Activated T-cell treated with anti-CD3 and anti-CD28 coated beads, Interleukin-2, amount 50 U/mL, for 1 hour (primary cell): ENCODE measurements around the gene CCER1.

Source experiments
- DNase-seq: peaks from one replicate; pipeline ENCODE4 v3.0.0-alpha.2; 2020

The CCER1 gene

DNA sequence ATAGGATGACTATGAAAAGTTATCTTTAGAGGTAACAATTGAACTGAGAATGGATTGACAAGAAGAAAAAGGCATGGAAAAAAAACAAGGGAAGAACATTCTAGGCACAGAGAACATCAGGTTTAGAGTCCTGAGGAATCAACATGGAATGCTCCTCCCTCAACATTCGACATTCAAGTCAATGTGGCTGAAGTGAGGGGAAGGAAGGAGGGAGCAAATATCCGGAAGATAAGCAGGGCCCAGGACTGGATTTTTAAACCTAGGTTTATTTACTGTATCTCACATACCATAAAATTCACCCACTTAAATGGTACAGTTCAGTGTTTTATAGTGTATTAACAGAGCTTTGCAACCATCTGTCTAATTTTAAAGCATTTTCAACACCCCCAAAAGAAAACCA lies 9.6 kb upstream of the CCER1 start:
- DNase-seq, result no peak

- no peak for DNase-seq
These were observed 9.0 kb upstream of the CCER1 start for GRCh38 chr12:90963946-90964345.

GRCh38 chr12:90961154-90961553 lies 6.2 kb upstream of the CCER1 start:
- no peak for DNase-seq

GRCh38 chr12:90959538-90960139 lies 4.7 kb upstream of the CCER1 start:
- DNase-seq, result no peak

DNA sequence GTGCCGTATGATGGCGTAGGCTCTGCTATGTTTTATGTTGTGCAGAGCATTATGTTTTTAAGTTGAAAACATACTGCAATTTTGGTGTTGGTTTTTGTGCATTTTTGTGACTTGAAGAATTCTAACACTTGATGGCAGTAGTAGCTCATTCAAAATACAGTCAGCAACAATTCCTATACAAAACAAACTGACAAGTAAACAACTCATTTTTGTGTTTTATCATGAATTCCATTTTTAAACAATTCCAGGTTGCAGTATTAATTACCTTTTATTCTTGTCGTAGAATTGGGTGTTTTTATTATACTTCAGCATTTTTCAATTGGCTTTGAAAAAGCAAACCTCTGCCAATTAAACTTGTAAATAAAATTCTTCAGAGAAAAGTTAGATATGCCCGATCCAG lies 4.1 kb upstream of the CCER1 start:
- no peak for DNase-seq

- no peak for DNase-seq
These were observed 3.4 kb upstream of the CCER1 start for GRCh38 chr12:90958347-90958746.

- DNase-seq, result no peak
These were observed 548 bp downstream of the CCER1 start for GRCh38 chr12:90954428-90954827.

GRCh38 chr12:90953956-90954421 lies 987 bp downstream of the CCER1 start:
- DNase-seq, result no peak

- no peak for DNase-seq
These were observed 3.4 kb downstream of the CCER1 start for GRCh38 chr12:90951432-90952105.

DNA sequence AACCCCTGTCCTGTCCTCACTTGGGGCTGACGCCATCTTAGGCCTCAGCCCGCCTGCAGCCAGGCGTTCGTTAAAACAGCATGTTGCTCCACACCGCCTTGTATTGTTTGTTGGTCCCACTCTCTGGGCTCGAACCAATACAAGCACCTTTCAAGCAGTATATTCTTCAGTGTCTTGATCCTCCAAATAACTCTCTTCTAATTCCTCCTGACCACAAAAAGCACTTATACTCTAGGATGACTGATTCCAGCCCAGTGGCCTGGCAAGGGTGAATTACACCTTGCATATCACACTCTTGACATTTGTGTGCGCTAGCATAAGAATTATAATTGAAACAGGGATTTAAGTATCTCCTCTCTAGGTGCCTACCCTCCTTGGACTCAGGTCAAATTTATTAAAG lies 7.1 kb downstream of the CCER1 start:
- no peak for DNase-seq

GRCh38 chr12:90945070-90945649 lies 9.8 kb downstream of the CCER1 start:
- DNase-seq, result no peak

DNA sequence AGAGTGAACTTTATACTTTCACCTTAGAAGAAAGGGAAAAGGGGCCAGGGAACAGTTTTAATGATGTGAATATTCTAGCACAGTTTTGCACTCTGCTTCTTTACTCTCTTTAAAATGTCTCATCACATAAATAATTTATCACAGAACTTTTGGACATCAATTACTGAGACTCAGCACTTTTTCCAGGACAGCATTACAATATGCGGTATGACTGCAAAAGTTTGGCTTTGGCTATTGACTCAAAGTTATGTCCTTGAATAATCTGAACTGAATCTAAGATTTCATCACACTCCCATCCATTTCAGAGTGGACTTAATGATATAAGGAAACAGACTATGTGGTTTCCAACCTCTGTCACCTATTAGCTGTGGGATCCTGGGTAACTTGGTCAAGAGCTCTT lies 11.7 kb downstream of the CCER1 start:
- DNase-seq, result no peak

GRCh38 chr12:90940872-90941499 lies 14.0 kb downstream of the CCER1 start:
- no peak for DNase-seq

DNA sequence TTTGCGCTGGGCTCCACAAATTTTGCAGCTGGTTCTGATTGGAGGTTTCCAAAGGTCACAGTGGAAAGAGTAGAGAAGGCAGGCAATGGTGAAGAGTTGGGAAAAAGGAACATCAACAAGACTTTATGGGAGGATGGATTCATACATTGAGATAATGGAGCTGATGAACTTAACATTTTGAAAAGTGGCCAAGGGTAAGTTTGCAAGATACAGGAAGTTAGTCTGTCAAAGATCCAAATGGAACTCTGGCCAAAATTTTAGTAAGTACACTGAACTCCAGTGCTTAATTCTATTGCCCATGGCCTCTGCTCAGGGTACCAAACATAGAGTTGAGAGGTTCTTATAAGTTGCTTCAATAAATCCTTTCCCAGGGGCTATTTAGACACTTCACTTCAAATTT lies 15.6 kb downstream of the CCER1 start:
- no peak for DNase-seq

DNA sequence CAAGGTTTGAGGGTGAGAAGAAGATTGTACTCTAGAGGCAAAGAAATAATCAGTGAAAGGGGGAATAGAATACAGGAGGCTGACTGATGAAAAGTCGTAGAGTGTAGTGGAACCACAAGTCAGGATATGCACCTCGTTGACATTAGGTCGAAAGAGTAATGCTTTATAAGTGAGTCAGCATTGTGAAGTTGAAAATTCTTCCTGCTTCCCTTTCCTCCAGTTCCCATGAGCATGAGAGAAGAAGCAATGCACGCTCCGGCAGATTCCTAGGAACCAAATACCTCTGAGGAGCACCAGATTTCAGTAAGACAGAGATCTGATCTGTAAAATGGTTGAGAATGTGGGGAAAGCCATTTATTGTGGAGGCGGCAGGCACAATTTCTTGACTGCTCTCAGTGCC lies 16.5 kb downstream of the CCER1 start:
- no peak for DNase-seq

DNA sequence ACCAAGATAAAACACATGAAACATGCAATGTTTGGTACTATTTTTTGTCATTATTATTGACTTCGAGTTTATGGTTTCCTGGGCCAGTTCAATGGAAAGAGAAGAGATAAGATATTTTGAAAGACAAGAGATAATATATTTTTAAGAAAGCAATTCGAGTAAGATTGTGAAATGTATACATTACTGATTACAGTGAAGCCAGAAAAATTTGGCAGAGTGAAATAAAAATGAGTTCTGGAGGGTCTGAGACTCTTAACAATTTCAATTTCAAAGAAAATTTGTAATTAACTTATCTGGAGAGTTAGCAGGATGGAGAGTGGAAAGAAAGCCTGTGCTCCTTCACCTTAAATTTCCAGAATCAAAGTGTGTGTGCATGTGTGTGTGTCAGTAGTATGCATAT lies 17.3 kb downstream of the CCER1 start:
- DNase-seq, result no peak

- DNase-seq, result no peak
These were observed 18.6 kb downstream of the CCER1 start for GRCh38 chr12:90936230-90937005.

GRCh38 chr12:90925562-90925961 lies 29.4 kb downstream of the CCER1 start:
- no peak for DNase-seq

GRCh38 chr12:90924406-90924805 lies 30.6 kb downstream of the CCER1 start:
- DNase-seq, result no peak

- DNase-seq, result no peak
These were observed 32.8 kb downstream of the CCER1 start for GRCh38 chr12:90922145-90922627.

- no peak for DNase-seq
These were observed 33.4 kb downstream of the CCER1 start for GRCh38 chr12:90921536-90921935.

- DNase-seq, result no peak
These were observed 34.8 kb downstream of the CCER1 start for GRCh38 chr12:90920222-90920621.

- DNase-seq, result no peak
These were observed 37.5 kb downstream of the CCER1 start for GRCh38 chr12:90917431-90917830.
